Astrocyte (in vitro differentiated cells and primary cell): ENCODE results near the gene LEFTY2.

Experiments used
- EZH2 ChIP-seq: IDR thresholded peaks from 2 replicates; pipeline ENCODE4 v1.6.1; 2012; ENCODE audit warnings: mild to moderate bottlenecking, low read length, inconsistent platforms; ENCODE audit not compliant: insufficient read depth
- TF ChIP-seq, protein P1 (sequence below): IDR thresholded peaks from 2 replicates; pipeline ENCODE4 v1.5.1; 2011; ENCODE audit warnings: low read depth, mild to moderate bottlenecking, inconsistent platforms, low read length, moderate library complexity; ENCODE audit not compliant: insufficient read depth

DNA sequence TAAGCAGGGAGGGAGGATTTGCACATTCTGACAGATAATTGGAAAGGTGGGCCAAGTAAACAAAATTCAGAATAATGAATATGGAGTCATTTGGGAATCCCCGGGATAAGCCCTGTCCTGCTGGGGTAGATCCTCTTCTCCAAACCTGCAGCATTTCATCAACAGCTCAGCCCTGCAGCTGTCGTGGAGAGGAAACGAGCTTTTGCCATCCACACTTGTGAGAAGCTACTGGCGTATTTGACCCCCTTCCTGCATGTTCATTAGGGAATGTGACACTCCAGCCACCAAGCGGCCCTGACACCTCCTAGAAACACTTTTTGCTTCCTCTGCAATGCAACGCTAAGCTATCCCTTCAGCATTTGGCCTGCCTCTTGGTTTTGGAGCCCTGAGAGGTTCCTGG is 8.0 kb upstream of the LEFTY2 start:
- TF ChIP-seq EZH2: no peak
- TF ChIP-seq, protein P1, sequence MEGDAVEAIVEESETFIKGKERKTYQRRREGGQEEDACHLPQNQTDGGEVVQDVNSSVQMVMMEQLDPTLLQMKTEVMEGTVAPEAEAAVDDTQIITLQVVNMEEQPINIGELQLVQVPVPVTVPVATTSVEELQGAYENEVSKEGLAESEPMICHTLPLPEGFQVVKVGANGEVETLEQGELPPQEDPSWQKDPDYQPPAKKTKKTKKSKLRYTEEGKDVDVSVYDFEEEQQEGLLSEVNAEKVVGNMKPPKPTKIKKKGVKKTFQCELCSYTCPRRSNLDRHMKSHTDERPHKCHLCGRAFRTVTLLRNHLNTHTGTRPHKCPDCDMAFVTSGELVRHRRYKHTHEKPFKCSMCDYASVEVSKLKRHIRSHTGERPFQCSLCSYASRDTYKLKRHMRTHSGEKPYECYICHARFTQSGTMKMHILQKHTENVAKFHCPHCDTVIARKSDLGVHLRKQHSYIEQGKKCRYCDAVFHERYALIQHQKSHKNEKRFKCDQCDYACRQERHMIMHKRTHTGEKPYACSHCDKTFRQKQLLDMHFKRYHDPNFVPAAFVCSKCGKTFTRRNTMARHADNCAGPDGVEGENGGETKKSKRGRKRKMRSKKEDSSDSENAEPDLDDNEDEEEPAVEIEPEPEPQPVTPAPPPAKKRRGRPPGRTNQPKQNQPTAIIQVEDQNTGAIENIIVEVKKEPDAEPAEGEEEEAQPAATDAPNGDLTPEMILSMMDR: no peak
